HG03045 (cell line): Measurements from ENCODE around the gene NUCB1.

Experiments used
- ATAC-seq: cut with Tn5 transposase; IDR thresholded peaks from one replicate; pipeline ENCODE4 v1.9.1; 2021; ENCODE audit warnings: mild to moderate bottlenecking, moderate library complexity; ENCODE audit not compliant: unreplicated experiment

NUCB1 gene

GRCh38 chr19:48970923-48971395 is 70.8 kb downstream of the NUCB1 start:
- no peak for ATAC-seq
